Neural cell (in vitro differentiated cells): ENCODE measurements around the gene ENO4. TPM values are rescaled to one million over a fixed set of nuclear protein-coding genes. Genes with fewer than 3 reads are reported as not detected.

Experiments
- H2AFZ ChIP-seq: fragments of 200-600, 300-800 bp; sonication (generic), shearing (Covaris generic); 2 replicates; pipeline ENCODE4 v1.6.0; 2014; ENCODE audit warnings: low read depth, mild to moderate bottlenecking, antibody characterized with exemption, low read length, moderate library complexity
- H3F3A ChIP-seq: fragments of 200-600 bp; shearing (Covaris generic); 2 replicates; pipeline ENCODE4 v1.6.1; 2016; ENCODE audit warnings: mild to moderate bottlenecking, moderate library complexity, mixed read lengths, antibody characterized with exemption, low read length; ENCODE audit not compliant: insufficient read depth, poor library complexity, severe bottlenecking
- H3K27ac ChIP-seq: fragments of 200-600, 300-800 bp; sonication (generic), shearing (Covaris generic); 2 replicates; pipeline ENCODE4 v1.5.1; 2014; ENCODE audit warnings: mild to moderate bottlenecking, low read length, moderate library complexity
- H3K27me3 ChIP-seq: fragments of 300-800, 200-600 bp; sonication (generic), shearing (Covaris generic); 2 replicates; pipeline ENCODE4 v1.6.0; 2014; ENCODE audit warnings: mild to moderate bottlenecking, low read depth, low read length, moderate library complexity; ENCODE audit not compliant: insufficient read depth
- H3K36me3 ChIP-seq: fragments of 300-800, 200-600 bp; sonication (generic), shearing (Covaris generic); 2 replicates; pipeline ENCODE4 v1.5.1; 2014; ENCODE audit warnings: mild to moderate bottlenecking, antibody characterized with exemption, low read length, moderate library complexity; ENCODE audit not compliant: insufficient read depth
- H3K4me2 ChIP-seq: fragments of 300-800, 200-600 bp; sonication (generic), shearing (Covaris generic); 2 replicates; pipeline ENCODE4 v1.6.0; 2014; ENCODE audit warnings: mild to moderate bottlenecking, low read length
- H3K4me3 ChIP-seq: fragments of 300-800, 200-600 bp; sonication (generic), shearing (Covaris generic); 2 replicates; pipeline ENCODE4 v1.5.1; 2014; ENCODE audit warnings: mild to moderate bottlenecking, low read length, moderate library complexity
- H3K79me2 ChIP-seq: fragments of 200-600 bp; shearing (Covaris generic); replicated peaks from 2 replicates; pipeline ENCODE4 v1.6.0; 2014; ENCODE audit warnings: mild to moderate bottlenecking, low read length, moderate library complexity; ENCODE audit not compliant: insufficient read depth
- H3K9ac ChIP-seq: fragments of 300-800, 200-600 bp; sonication (generic), shearing (Covaris generic); 2 replicates; pipeline ENCODE4 v1.6.1; 2016; ENCODE audit warnings: mild to moderate bottlenecking, low read length, mixed read lengths
- H3K9me2 ChIP-seq: fragments of 200-600 bp; shearing (Covaris generic); 2 replicates; pipeline ENCODE4 v1.6.1; 2016; ENCODE audit warnings: mild to moderate bottlenecking, low read length, mixed read lengths; ENCODE audit not compliant: insufficient read depth
- H3K9me3 ChIP-seq: fragments of 200-600, 300-800 bp; sonication (generic), shearing (Covaris generic); 2 replicates; pipeline ENCODE4 v1.6.1; 2016; ENCODE audit warnings: mild to moderate bottlenecking, mixed run types, low read length, moderate library complexity, mixed read lengths
- H4K20me1 ChIP-seq: fragments of 200-600 bp; shearing (Covaris generic); 2 replicates; pipeline ENCODE4 v1.6.1; 2016; ENCODE audit warnings: mild to moderate bottlenecking, mixed run types; ENCODE audit not compliant: insufficient read depth
- EP300 ChIP-seq: fragments of 450-650 bp; conservative IDR thresholded peaks from 2 replicates; pipeline ENCODE4 v1.6.1; 2014; ENCODE audit warnings: antibody characterized with exemption, mild to moderate bottlenecking, moderate library complexity; ENCODE audit not compliant: poor library complexity, severe bottlenecking
- EZH2 ChIP-seq: fragments of 200-600, 300-800 bp; shearing (Covaris generic), sonication (generic); IDR thresholded peaks from 2 replicates; pipeline ENCODE4 v1.6.1; 2014; ENCODE audit warnings: antibody characterized with exemption, low read length, borderline replicate concordance, mild to moderate bottlenecking; ENCODE audit not compliant: insufficient read depth, poor library complexity, severe bottlenecking
- MXI1 ChIP-seq: fragments of 450-650 bp; conservative IDR thresholded peaks from 2 replicates; pipeline ENCODE4 v1.6.1; 2014; ENCODE audit warnings: antibody characterized with exemption, mild to moderate bottlenecking; ENCODE audit not compliant: poor library complexity, severe bottlenecking
- POLR2AphosphoS5 ChIP-seq: IDR thresholded peaks from 2 replicates; pipeline ENCODE4 v1.6.1; 2012
- RAD21 ChIP-seq: fragments of 450-650 bp; conservative IDR thresholded peaks from 2 replicates; pipeline ENCODE4 v1.6.1; 2014; ENCODE audit warnings: antibody characterized with exemption, mild to moderate bottlenecking, moderate library complexity
- REST ChIP-seq: IDR thresholded peaks from 2 replicates; pipeline ENCODE4 v1.6.1; 2012; ENCODE audit warnings: borderline replicate concordance
- SMC3 ChIP-seq: fragments of 450-650 bp; conservative IDR thresholded peaks from 2 replicates; pipeline ENCODE4 v1.6.1; 2014; ENCODE audit warnings: antibody characterized with exemption, mild to moderate bottlenecking, moderate library complexity; ENCODE audit not compliant: poor library complexity
- TAF1 ChIP-seq: IDR thresholded peaks from 2 replicates; pipeline ENCODE4 v1.6.1; 2012; ENCODE audit warnings: low read depth
- polyA plus RNA-seq: library from polyadenylated mRNA; depleted of rRNA; stranded (reverse); fragments of >200 nt; gene quantifications from 2 replicates; pipeline ENCODE4 v1.2.3, GENCODE V29; 2014
- TF ChIP-seq, protein P1 (sequence below): fragments of 450-650 bp; IDR thresholded peaks from 2 replicates; pipeline ENCODE4 v1.5.1; 2014; ENCODE audit warnings: antibody characterized with exemption, mild to moderate bottlenecking, moderate library complexity; ENCODE audit not compliant: poor library complexity, severe bottlenecking

The ENO4 gene
- polyA plus RNA-seq, 1 donor from 2014 or later: 0.51 TPM

DNA sequence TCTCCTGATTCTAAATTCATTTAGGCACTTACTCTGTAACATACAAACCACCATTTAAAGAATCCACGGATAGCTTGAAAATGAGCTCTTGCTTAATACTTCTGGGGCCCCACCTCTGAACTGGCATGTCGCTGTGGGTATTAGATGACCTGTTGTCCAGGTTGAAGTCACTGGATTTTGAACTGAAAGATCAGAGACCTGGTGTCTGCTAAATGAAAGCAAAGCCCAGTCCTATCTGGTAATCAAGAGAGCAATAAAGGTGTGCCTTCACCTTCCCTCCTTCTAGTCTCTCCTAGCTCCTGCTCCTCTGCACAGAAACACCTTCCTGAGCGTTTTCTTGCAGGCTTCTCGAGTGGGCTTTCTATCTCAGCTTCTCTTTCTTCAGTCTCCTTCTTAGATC is 4.4 kb downstream of the ENO4 start:
- Histone ChIP-seq H3K9ac (no peak overlapping the region), H3K27ac (no peak overlapping the region), H3K4me2 (no peak overlapping the region), H2AFZ (no peak overlapping the region), H3K9me3 (no peaks in the 10 kb centered on the region), H4K20me1 (no peaks in the 10 kb centered on the region), H3K27me3 (no peaks in the 10 kb centered on the region), H3F3A (peaks cover 5% of the 10 kb centered on the region), H3K9me2 (no peaks in the 10 kb centered on the region), H3K79me2 (no peaks in the 10 kb centered on the region), H3K4me3 (no peak overlapping the region), H3K36me3 (no peaks in the 10 kb centered on the region)
- TF ChIP-seq TAF1: no peak
- no peak for TF ChIP-seq SMC3
- TF ChIP-seq EP300: no peak
- no peak for TF ChIP-seq REST

GRCh38 chr10:116857156-116857555 is 7.9 kb downstream of the ENO4 start:
- Histone ChIP-seq H3K9me3 (no peaks in the 10 kb centered on the region), H3K27me3 (no peaks in the 10 kb centered on the region), H3K9ac (no peak overlapping the region), H3K4me2 (no peak overlapping the region), H3K27ac (no peak overlapping the region), H3K79me2 (no peaks in the 10 kb centered on the region), H3K9me2 (no peaks in the 10 kb centered on the region), H3K4me3 (no peak overlapping the region), H3F3A (no peaks in the 10 kb centered on the region), H4K20me1 (no peaks in the 10 kb centered on the region), H3K36me3 (no peaks in the 10 kb centered on the region), H2AFZ (no peak overlapping the region)
- no peak for TF ChIP-seq RAD21
- TF ChIP-seq EP300: no peak

DNA sequence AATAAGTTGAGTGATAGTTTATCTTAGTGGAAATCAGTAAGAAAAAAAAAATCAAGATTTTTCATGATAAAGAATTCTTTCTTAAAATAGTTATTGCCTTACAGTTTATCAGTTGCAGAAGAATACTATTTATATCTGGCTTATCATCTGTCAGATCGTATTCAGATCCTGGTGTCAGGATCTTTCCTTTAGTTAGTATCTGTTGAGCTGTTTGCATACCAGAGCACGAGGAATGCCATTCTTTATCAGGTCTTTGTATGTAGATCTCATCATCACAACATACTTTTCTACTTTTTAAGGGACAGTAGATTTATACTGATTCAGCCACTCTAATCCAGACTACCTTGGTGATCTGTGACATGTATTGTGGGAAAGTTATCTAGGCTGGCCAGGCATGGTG is 12.5 kb downstream of the ENO4 start:
- no peak for TF ChIP-seq MXI1
- TF ChIP-seq EZH2: no peak
- no peak for TF ChIP-seq RAD21
- TF ChIP-seq TAF1: no peak
- no peak for TF ChIP-seq POLR2AphosphoS5
- no peak for TF ChIP-seq REST
- TF ChIP-seq SMC3: no peak
- TF ChIP-seq EP300: no peak
- TF ChIP-seq, protein P1, sequence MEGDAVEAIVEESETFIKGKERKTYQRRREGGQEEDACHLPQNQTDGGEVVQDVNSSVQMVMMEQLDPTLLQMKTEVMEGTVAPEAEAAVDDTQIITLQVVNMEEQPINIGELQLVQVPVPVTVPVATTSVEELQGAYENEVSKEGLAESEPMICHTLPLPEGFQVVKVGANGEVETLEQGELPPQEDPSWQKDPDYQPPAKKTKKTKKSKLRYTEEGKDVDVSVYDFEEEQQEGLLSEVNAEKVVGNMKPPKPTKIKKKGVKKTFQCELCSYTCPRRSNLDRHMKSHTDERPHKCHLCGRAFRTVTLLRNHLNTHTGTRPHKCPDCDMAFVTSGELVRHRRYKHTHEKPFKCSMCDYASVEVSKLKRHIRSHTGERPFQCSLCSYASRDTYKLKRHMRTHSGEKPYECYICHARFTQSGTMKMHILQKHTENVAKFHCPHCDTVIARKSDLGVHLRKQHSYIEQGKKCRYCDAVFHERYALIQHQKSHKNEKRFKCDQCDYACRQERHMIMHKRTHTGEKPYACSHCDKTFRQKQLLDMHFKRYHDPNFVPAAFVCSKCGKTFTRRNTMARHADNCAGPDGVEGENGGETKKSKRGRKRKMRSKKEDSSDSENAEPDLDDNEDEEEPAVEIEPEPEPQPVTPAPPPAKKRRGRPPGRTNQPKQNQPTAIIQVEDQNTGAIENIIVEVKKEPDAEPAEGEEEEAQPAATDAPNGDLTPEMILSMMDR: no peak
- Histone ChIP-seq H3K9me2 (no peaks in the 10 kb centered on the region), H3K9ac (no peak overlapping the region), H3K27me3 (no peaks in the 10 kb centered on the region), H3K4me2 (no peak overlapping the region), H3K79me2 (no peaks in the 10 kb centered on the region), H4K20me1 (no peaks in the 10 kb centered on the region), H3K36me3 (no peaks in the 10 kb centered on the region), H3K4me3 (no peak overlapping the region), H3K27ac (no peak overlapping the region), H3K9me3 (no peaks in the 10 kb centered on the region), H3F3A (no peaks in the 10 kb centered on the region), H2AFZ (no peak overlapping the region)
